ENCODE measurements around the gene FEM1A. TPM values are rescaled to one million over a fixed set of nuclear protein-coding genes. Genes with fewer than 3 reads are reported as not detected.
A peak's percentile ranks its signal among the peaks of the same experiment; 100 is the strongest.

The FEM1A gene
- total and polyA plus RNA-seq, 2 of the 13 experiments (the other 11 are each of a cell fraction or from before 2014, with no cell fraction given), result 3.2 to 10.8 TPM

GRCh38 chr19:4791183-4792018 is at the start of gene FEM1A (continued):
- no peak for TF ChIP-seq ZSCAN9 (CRISPR knock-in tag; IDR thresholded peaks at IDR 0.05; ENCODE audit: borderline replicate concordance)
- peak; percentile 87 for TF ChIP-seq KLF11 (CRISPR knock-in tag; IDR thresholded peaks at IDR 0.05)
- TF ChIP-seq PPARG (CRISPR knock-in tag; conservative IDR thresholded peaks at IDR 0.05), result 0 out of 2 replicates have a peak, but pooled peaks have one; percentile 29
- peak; percentile 41 for TF ChIP-seq ZGPAT (CRISPR knock-in tag; IDR thresholded peaks at IDR 0.05)
- TF ChIP-seq ZSCAN30 (CRISPR knock-in tag; IDR thresholded peaks at IDR 0.05), result no peak
- peak; percentile 97 for TF ChIP-seq ZNF777 (CRISPR knock-in tag; IDR thresholded peaks at IDR 0.05)
- TF ChIP-seq ZNF253 (CRISPR knock-in tag; IDR thresholded peaks at IDR 0.05; ENCODE audit: borderline replicate concordance), result 0 out of 2 replicates have a peak, but pooled peaks have one; percentile 39
- peak; percentile 99 for TF ChIP-seq ZBTB21 (CRISPR knock-in tag; IDR thresholded peaks at IDR 0.05)
- TF ChIP-seq SMAD3 (CRISPR knock-in tag; IDR thresholded peaks at IDR 0.05), result peak; percentile 71; the same call in 1 of the 2 replicates
- TF ChIP-seq ZNF629 (CRISPR knock-in tag; conservative IDR thresholded peaks at IDR 0.05), result no peak
- peak; percentile 67 for TF ChIP-seq GMEB2 (CRISPR knock-in tag; IDR thresholded peaks at IDR 0.05; ENCODE audit: low read depth)
- TF ChIP-seq PRPF4 (IDR thresholded peaks at IDR 0.05; ENCODE audit: low read depth, low read length, poor library complexity, severe bottlenecking), result no peak
- TF ChIP-seq HBP1 (CRISPR knock-in tag; IDR thresholded peaks at IDR 0.05; ENCODE audit: low read depth), result no peak
- peak; percentile 98 for TF ChIP-seq ATF1 (CRISPR knock-in tag; IDR thresholded peaks at IDR 0.05)
- TF ChIP-seq MAF1 (CRISPR knock-in tag; IDR thresholded peaks at IDR 0.05; ENCODE audit: borderline replicate concordance), result no peak
- TF ChIP-seq E2F1 (CRISPR knock-in tag; IDR thresholded peaks at IDR 0.05), result no peak
- no peak; the same call in 1 of the 2 replicates for TF ChIP-seq ZNF782 (CRISPR knock-in tag; IDR thresholded peaks at IDR 0.05; ENCODE audit: borderline replicate concordance)
- no peak for TF ChIP-seq HOXA9 (CRISPR knock-in tag; IDR thresholded peaks at IDR 0.05; ENCODE audit: borderline replicate concordance)
- TF ChIP-seq ZNF747 (CRISPR knock-in tag; IDR thresholded peaks at IDR 0.05; ENCODE audit: borderline replicate concordance), result no peak
- peak; percentile 58; the same call in 1 of the 2 replicates for TF ChIP-seq ZNF275 (CRISPR knock-in tag; IDR thresholded peaks at IDR 0.05; ENCODE audit: borderline replicate concordance)
- TF ChIP-seq ZFP91 (CRISPR knock-in tag; IDR thresholded peaks at IDR 0.05; ENCODE audit: borderline replicate concordance), result peak; percentile 79; the same call in 1 of the 2 replicates
